ENCODE measurements around the gene ODF2L.

DNA sequence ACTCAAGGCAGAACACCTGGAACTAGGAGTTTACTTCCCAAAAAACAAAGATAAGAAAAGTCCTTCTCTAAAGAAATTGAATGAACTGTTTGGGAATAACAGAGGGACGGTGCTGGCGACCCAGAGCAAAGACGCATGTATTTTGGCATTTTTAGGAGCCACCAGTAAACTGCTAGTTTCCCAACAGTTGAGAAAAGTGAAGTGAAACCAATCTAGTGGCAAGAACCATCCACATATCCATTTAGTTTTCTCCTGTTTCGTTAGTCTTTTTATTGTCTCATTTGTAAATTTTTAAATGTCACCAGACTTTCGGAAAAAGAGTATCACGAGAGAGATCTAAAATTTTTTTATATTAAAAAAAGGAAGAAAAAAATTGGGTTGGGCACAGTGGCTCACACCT lies 30.2 kb downstream of the ODF2L start:
- TF ChIP-seq, protein P1, sequence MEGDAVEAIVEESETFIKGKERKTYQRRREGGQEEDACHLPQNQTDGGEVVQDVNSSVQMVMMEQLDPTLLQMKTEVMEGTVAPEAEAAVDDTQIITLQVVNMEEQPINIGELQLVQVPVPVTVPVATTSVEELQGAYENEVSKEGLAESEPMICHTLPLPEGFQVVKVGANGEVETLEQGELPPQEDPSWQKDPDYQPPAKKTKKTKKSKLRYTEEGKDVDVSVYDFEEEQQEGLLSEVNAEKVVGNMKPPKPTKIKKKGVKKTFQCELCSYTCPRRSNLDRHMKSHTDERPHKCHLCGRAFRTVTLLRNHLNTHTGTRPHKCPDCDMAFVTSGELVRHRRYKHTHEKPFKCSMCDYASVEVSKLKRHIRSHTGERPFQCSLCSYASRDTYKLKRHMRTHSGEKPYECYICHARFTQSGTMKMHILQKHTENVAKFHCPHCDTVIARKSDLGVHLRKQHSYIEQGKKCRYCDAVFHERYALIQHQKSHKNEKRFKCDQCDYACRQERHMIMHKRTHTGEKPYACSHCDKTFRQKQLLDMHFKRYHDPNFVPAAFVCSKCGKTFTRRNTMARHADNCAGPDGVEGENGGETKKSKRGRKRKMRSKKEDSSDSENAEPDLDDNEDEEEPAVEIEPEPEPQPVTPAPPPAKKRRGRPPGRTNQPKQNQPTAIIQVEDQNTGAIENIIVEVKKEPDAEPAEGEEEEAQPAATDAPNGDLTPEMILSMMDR (IDR thresholded peaks at IDR 0.05): no peak
- no peak for TF ChIP-seq ZFX (IDR thresholded peaks at IDR 0.05; ENCODE audit: borderline replicate concordance)
